GM10847 (cell line): ENCODE results near the gene AMHR2.

Source experiments
- POLR2A ChIP-seq: IDR thresholded peaks from 2 replicates; pipeline ENCODE4 v1.6.1; 2011; ENCODE audit not compliant: insufficient read length; ENCODE audit errors: extremely low read depth

The AMHR2 gene

DNA sequence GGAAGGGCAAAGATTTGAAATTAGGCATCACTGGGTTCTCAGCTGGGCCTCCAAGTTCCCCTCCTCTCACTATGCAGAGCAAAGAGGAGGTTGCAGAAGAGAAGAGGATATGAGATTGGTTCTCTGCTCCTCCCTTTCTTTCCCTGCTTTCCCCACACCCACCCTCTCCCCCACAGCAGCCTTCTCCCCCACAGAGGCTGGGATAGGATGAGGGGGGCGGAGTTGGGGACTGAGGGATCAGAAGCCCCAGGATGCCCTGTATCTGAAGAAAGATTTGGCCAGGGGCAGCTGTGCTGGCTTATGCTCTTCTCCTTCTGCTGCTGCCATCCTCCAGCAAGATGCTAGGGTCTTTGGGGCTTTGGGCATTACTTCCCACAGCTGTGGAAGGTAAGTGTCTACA, at the start of gene AMHR2:
AMHR2 (plus strand) TSS at position 259 of the 400 bp plus-strand sequence; CDS start at position 339, 80 bp downstream.
- no peak for TF ChIP-seq POLR2A

DNA sequence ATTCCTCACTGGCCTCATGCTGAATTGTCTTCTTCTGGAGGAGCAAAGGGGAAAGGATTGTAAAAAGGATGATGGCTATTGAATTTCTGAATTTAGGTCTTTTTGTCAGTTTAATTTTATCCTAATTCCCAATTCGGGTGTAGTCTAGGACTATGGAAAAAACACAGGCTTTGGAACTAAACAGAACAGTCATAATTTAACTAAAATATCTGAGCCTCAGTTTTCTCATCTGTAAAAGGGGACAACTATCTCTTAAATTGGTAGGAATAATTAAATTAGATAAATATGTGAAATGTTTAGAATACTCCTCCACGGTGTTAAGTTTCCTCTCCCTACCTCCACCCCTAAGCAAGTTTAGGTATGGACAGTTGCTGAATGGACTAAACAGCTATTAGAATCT, 46.9 kb upstream of the AMHR2 start:
- no peak for TF ChIP-seq POLR2A

DNA sequence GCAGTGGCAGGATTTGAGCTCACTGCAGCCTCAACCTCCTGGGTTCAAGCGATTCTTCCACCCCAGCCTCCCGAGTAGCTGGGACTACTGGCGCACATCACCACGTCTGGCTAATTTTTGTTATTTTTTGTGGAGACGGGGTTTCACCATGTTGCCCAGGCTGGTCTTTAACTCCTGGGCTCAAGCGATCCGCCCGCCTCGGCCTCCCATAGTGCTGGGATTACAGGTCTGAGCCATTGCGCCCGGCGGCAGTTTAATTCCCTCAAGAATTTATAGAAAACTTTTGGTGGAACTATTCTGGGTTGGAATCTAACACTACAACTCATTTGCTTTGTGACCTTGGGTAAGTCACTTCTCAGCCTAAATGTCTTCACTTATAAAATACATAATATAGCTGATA, 45.4 kb upstream of the AMHR2 start:
- no peak for TF ChIP-seq POLR2A

DNA sequence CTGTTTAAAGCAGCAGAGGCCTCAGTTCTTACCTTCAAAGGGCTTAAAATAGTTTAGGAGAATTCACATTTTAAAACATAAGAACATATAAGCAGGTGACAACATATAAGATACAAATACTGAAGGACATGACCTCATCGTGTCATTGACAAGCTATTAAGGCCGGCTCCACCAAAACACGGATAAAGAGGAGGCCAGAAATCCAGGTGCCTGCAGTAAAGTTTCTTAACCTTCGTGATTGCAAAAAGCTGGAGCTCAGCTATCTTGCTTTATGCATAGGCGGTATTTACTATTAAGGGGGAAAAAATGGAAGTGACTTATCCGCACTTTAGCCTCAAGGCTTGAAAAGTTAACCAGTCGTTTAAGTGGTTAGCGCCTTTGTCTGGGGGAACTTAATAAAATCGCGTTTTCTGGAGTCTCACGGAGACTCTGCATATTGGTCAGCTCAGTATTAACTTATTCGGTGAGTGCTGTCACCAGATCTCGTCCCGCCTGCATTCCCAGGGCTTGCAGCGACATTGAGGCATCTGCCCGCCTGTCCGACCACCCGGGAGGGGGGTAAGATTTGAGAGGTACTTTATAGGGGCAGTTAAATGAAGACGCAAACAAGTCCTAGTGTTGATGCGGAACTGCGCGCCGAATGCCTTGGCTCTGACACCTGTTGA, 44.8 kb upstream of the AMHR2 start:
- TF ChIP-seq POLR2A: no peak

DNA sequence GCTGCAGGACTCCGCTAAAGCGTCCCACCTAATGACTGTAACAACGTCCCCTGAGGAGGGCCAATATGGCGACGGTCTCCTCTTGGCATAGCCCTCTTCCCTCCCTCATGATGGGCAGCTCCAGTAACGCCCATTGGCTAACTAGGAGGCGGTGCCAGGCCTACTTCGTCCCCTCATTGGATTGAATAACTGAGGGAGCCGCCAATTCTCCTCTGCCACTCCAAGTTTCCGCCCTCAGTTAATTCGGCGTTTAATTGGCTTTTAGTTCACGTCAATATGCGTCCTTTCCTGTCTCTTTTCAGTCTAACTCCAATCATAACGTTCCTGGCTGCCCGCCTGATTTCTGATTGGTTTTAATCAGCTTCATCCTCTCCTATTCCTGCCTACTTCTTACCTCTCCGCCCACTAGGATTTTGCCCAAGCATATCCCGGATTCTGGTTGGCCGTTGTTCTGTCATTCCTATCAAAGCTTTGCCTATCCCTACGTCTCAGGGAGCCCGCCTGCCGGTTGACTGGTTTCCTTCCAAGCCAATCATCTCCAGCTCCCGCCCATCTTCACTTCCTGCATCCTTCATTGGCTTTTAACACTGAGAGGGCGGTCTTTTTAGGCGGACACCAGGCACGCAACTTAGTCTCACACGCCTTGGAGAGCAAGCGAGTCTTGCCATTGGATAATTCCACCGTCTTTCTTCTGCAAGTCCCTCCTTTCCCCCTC, 44.1 kb upstream of the AMHR2 start:
- peak; percentile 88 for TF ChIP-seq POLR2A

DNA sequence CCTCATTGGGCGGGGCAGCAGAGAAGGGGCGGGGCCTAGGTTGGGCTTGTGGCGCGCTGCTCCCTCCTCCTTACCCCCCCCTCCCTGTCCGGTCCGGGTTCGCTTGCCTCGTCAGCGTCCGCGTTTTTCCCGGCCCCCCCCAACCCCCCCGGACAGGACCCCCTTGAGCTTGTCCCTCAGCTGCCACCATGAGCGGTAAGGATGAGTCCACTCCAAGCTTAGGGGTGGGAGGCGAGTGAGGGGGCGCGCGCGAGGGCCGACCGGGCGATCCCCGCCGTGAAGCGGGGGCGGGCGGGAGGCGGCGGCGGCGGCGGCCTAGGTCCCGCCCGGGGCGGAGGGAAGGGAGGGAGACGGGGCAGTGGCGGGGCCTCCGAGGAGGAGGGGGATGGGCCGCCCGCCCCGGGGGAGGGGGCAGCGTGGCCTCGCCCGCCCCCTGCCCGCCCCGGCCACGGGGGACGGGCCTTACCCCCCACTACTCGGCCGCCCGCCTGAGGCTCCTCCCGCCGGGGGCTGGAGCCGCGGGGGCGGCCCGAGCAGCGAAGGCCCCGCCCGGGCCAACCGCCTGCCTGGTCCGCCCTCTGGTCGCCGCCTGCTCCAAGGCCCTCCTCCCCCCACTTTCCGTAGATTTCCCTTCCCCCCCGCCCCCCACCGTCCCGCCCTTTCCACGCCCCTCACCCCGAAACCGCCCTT, 43.4 kb upstream of the AMHR2 start, which contains the start of gene SP1:
SP1 (plus strand) TSS at position 73 of the 690 bp plus-strand sequence; CDS start at position 189, 116 bp downstream.
- peak; percentile 26 for TF ChIP-seq POLR2A

- TF ChIP-seq POLR2A: no peak
Measured at GRCh38 chr12:53380794-53381730, 42.6 kb upstream of the AMHR2 start.

GRCh38 chr12:53381731-53382630, 41.7 kb upstream of the AMHR2 start:
- no peak for TF ChIP-seq POLR2A

DNA sequence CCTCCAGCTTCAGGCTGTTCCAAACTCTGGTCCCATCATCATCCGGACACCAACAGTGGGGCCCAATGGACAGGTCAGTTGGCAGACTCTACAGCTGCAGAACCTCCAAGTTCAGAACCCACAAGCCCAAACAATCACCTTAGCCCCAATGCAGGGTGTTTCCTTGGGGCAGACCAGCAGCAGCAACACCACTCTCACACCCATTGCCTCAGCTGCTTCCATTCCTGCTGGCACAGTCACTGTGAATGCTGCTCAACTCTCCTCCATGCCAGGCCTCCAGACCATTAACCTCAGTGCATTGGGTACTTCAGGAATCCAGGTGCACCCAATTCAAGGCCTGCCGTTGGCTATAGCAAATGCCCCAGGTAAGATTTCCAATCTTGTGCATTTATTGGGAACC, 40.4 kb upstream of the AMHR2 start:
- no peak for TF ChIP-seq POLR2A

GRCh38 chr12:53388932-53389331, 34.7 kb upstream of the AMHR2 start:
- no peak for TF ChIP-seq POLR2A

DNA sequence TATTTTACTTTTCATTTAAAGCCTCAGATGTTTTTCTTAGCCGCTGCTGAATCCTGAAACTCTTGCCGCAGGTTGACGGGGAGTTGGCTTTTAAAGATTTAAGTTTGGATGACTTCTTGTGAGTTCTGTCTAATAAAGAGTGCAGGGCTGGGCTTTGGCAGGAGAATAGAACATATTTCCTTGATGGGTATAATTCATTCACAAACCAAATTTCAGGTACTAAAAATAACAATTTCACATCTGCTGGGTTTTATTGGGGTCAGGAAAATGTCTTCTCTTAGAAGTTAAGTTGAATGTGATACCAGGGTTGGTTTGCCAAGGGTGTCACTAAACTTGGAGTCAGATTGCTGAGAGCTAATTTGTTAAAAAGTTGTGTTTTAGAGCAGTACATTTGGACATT, 34.0 kb upstream of the AMHR2 start:
- TF ChIP-seq POLR2A: no peak

DNA sequence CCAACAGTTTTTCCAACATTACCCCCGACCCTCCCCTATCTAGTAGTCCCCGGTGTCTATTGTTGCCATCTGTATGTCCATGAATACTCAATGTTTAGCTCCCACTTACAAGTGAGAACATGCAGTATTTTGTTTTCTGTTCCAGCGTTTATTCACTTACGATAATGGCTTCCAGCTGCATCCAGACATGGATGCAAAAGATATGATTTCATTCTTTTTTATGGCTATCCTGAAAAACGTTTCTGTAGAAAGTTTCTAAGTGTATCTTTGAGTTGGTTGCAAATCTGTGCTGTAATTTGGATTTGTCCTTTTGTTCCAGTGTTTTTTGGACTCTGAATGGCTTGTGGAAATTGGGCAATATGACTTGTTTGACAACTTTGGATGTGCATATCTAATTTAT, 31.9 kb upstream of the AMHR2 start:
- TF ChIP-seq POLR2A: no peak

DNA sequence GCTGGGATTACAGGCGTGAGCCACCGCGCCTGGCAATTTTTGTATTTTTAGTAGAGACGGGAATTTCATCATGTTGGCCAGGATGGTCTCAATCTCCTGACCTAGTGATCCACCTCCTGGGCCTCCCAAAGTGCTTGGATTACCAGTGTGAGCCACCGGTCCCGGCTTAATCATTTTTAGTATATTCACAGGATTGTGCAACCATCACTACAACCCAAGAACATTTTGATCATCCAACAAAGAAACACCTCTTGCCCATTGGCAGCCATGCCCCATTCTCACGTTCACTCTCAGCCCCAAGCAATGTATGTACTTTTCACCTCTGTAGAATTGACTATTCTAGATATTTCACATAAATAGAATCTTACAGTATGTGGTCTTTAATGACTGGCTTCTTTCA, 23.8 kb upstream of the AMHR2 start:
- TF ChIP-seq POLR2A: no peak

DNA sequence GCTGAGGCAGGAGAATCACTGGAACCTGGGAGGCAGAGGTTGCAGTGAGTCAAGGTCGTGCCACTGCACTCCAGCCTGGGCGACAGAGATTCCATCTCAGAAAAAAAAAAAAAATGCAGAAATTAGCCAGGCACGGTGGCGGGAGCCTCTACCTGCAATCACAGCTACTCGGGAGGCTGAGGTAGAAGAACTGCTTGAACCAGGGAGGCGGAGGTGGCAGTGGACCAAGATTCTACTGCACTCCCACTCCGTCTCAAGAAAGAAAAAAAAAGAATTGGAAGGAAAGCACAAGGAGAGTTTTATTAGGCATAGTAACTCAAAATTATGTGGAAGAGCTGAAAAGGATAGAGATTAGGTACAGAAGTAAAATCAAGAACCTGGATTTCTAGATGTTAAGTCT, 20.8 kb upstream of the AMHR2 start:
- TF ChIP-seq POLR2A: no peak

- TF ChIP-seq POLR2A: no peak
Measured at GRCh38 chr12:53410951-53411350, 12.7 kb upstream of the AMHR2 start.
